Left renal pelvis (tissue), 4 donors: Measurements from ENCODE around the gene RRAD. TPM values are rescaled to one million over a fixed set of nuclear protein-coding genes. Genes with fewer than 3 reads are reported as not detected.

Source experiments
- DNase-seq, 4 donors: peaks; one replicate each; pipeline ENCODE4 v3.0.0-alpha.2; 2013; ENCODE audit warnings: low read depth in 4 of 4, low spot score in 3 of 4
- polyA plus RNA-seq, 4 donors: library from polyadenylated mRNA; unstranded; fragments of 120-200 nt; gene quantifications; one replicate each; pipeline ENCODE4 v1.2.1, GENCODE V29; 2013; ENCODE audit not compliant: insufficient read length in 4 of 4

RRAD gene
- polyA plus RNA-seq, 4 donors: 1.2 to 5.4 (median 2.1) TPM

DNA sequence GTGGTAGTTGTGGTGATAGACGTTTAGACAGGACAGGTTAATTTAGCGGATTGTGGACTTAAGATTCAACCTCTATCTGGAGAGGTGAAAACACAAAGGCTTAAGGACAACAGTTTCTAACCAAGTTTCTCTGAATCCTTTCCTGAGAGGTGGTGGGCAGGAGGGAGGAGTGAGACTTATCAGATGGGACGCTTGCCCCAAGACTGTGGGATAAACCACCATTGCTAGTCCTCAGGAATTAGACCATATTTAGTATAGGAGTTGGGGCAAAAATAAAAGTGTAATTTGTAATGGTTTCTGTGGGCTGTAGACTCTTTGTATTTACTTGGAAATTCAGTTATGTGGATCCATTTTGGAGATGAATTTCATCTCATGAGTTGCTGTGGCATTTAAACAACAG is 38.4 kb downstream of the RRAD start:
- no peak for DNase-seq

DNA sequence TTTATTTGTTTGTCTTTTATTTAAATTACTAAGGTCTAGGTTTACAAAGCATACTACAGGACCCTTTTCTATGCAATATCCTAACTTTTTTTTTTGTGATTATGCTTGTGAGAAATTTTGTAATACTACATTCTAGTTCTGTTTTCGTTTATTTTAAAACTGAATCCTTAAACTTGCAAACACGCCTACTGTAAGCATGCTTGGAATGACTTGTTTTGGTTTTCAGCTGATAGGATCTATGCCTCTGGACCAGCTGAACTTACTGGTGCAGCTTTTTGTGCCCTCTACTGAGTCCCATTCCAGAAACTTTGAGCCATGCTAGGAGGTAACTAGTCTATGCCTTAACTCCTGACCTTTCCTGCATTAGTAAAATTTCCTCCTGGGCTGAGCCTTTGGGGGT is 39.0 kb downstream of the RRAD start:
- no peak for DNase-seq

DNA sequence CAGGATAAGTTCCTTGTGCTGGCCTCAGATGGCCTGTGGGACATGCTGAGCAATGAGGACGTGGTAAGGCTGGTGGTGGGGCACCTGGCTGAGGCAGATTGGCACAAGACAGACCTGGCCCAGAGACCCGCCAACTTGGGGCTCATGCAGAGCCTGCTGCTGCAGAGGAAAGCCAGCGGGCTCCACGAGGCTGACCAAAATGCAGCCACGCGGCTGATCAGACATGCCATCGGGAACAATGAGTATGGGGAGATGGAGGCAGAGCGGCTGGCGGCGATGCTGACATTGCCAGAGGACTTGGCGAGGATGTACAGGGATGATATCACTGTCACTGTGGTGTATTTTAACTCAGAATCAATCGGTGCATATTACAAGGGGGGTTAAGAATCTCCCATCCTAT is 39.8 kb downstream of the RRAD start:
- DNase-seq: no peak

DNA sequence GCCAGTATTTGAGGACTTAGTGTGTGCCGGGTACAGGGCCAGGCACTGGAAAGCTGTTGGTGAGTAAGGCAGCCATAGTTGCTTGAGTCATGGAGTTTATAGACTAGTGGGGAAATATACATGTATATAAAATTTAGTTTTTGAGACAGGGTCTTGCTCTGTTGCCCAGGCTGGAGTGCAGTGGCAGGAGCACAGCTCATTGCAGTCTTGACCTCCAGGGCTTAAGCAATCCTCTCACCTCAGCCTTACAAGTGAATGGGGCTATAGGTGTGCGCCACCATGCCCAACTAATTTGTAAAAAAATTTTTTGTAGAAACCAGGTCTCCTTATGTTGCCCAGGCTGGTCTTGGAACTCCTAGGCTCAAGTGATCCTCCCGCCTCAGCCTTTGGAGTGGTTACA is 42.6 kb downstream of the RRAD start:
- DNase-seq: no peak

DNA sequence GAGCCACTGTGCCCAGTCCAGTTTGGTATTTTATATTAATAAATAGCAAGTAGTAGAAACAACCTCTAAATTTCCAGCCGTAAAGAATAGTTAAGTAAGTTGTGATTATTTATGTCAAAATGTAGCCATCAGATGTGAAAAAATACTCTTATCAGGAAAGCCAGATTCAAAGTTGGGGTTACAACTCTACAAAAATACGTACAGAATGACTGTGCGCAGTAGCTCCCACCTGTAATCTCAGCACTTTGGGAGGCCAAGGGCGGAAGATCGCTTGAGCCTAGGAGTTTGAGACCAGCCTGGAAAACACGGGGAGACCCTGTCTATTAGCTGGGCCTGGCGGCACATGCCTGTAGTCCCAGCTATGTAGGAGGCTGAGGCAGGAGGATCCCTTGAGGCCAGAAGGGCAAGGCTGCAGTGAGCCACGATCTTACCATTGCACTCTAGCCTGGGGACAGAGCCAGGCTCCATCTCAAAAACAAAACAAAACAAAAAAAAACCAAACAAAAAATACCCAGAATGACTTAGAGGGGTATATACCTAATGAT is 43.3 kb downstream of the RRAD start:
- no peak for DNase-seq

DNA sequence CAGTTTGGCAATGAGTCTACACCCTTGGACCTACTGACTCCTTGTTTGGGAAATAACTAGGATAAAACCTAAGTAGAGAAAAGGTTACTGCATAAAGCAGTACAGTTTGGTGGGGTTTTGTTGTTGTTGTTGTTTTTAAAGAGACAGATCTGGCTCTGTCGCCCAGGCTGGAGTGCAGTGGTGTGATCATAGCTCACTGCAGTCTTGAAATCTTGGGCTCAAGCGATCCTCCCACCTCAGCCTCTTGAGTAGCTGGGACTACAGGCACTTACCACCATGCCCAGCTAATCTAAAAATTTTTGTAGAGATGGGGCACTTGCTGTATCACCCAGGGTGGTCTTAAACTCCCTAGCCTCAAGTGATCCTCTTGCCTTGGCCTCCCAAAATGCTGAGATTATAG is 43.8 kb downstream of the RRAD start:
- no peak for DNase-seq

DNA sequence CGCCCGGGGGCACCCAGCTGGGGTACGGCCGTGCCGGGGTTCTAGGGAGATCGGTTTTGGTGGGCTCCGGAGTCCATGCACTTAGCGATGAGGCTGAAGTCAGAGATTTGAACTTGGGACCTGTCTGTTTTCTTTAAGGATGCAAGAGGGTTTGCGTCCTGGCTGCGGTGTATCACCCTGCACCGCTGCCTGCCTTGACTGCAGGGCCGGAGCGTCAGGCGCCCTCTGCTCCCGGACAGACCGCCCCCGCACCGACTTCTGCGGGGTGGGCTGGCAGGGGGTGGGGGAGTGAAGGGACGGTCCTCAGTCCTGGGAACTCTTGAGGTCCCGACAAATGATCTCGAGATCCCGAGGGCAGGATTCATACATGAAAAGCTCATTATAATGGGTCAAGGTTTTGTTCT is 44.3 kb downstream of the RRAD start:
- no peak for DNase-seq

DNA sequence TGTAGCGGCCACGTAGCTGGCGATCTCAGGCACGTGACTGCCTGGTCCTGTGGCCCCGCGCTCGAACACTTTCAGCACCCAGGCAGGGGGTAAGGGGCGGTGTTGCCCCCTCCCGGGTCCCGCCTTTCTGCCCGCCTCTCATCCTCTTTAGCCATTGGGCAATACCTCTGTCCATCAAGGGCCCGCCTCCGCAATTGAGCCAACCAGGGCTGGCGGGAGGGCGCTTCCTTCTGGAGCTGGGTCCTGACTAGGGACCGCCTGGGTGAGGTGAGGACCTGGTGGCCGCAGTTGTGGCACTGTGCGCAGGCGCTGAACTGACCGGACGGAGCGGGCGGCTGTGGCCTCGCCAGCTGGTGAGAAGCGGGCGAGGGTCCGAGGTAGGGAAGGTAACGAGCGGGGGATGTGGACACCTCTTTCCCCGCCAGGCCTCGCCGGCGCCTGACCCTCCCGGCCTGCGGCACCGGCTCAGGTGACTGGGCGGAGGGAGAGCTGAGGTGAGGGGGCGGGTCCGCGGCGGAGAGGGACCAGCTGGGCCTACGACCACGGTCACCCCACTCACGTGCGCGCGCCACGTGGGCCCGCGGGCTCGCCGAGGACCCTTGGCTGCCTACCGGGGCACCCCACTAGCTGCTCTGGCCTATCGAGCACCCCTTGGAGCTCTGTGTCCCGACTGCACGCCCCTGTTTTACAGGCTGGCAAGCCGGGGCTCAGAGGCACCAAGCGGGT is 44.9 kb downstream of the RRAD start, which contains the start of gene PDP2:
Gene PDP2 (plus strand): TSS at position 228 of the 726 bp plus-strand sequence. CDS start 3,770 bp downstream, outside the sequence.
- DNase-seq: peak; percentile 87 to 94 (median 90)

DNA sequence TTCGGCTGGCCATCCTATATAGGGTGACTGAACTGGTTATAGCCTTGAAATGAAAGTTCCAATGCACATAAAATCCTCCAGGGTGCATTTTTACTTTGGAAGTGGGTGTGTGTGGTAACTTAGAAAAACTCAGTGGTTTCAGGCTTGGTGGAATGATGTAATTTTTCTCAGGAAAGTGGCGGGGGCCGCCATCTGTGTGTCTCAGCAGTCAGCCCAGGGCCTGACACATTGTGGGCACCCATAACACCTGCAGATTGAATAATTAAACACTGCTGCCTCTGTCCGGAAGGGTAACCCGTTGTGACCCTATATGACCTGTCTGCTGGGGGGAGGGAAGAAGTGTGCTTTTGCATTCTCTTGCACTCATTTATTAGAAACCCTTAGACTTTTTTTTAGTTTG is 47.3 kb downstream of the RRAD start:
- DNase-seq: no peak

DNA sequence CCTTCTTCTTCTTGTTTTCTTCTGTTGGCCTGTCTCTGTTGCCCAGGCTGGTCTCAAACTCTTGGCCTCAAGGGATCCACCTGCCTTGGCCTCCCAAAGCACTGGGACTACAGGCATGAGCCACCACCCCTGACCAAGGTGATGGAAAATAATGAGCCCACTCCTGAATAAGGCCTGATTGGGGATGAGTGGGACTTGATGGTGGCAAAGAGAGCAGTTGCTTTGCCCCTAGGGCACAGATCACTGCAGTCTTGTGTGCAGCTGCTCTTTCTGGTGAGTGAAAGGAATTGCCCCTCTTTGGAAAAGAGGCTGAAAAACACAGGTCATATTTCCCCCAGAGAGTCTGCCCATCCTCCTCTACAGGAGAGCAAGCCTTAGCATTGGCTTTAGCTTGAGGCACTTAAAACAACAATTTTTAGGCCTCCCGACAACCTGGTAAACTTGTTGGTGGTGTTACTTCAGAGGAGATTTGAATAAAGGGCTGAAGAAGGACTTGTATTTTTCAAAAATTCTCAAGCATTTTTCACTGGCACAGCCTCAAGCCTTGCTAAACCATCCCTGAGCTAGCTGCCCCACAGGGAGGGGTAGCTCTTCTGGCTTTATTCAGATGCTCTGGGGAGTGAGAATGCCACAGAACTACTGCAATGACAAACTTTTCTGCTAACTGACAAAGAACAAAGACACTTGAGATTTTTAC is 51.1 kb downstream of the RRAD start:
- DNase-seq: no peak

DNA sequence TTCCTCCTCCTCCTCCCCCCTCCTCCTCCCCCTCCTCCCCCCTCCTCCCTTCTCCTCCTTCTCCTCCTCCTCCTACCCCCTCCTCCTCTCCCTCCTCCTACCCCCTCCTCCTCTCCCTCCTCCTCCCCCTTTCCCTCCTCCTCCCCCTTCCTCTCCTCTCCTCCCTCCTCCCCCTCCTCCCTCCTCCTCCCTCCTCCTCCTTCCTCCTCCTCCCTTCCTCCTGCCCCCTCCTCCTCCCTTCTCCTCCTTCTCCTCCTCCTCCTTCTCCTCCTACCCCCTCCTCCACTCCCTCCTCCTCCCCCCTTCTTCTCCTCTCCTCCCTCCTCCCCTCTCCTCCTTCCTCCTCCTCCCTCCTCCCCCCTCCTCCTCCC is 51.7 kb downstream of the RRAD start:
- no peak for DNase-seq

DNA sequence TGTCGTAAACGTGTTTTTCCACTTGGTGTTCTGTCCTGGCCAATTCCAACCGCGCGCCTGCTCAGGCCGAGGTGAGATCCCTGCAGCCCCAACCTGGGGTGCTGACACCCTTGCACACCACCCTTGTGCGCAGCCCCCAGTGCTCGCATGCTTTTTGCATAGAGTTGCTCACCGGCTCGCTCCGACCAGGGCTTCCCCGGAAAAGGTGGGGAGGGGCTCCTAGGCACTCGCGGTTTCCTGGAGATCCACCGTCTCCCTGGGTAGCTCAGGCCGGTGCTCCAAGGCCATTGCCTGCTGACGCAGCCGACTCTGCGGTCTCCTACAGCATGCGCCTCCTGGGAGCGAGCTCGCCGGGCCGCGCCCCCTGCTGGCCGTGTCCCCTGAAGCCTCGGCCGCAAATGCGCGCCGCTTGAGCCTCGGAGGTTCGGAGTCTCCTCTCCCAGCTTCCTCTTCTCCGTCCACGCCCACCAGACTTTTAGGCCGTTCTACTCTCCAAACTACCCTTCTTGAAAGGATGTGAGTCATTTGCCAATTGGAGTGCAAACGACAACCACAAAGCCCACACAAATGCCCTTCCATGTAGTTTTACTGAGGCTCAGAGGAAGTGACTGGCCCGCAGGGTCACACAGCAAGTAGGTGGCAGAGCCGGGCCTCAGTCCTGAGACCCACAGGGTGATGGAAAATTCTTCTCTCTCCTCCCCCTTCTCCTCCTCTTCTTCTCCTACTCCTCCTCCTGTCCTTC is 52.2 kb downstream of the RRAD start:
- DNase-seq: peak; percentile 38 to 69 (median 56)

DNA sequence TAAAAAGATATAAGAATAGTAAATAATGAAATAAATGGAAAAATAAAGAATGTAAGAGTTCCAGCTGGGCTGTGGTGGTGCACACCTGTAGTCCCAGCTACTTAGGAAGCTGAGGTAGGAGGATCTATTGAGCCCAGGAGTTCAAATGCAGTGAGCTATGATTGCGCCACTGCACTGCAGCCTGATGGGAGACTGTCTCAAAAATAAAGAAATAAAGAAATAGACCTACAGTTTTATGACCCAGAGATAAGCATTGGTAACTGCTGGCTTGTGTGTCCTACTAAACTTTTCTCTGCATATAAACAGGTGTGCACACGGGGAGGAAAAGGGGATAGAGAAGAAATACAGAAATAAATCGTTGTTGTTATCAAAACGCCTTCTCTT is 52.8 kb downstream of the RRAD start:
- no peak for DNase-seq

DNA sequence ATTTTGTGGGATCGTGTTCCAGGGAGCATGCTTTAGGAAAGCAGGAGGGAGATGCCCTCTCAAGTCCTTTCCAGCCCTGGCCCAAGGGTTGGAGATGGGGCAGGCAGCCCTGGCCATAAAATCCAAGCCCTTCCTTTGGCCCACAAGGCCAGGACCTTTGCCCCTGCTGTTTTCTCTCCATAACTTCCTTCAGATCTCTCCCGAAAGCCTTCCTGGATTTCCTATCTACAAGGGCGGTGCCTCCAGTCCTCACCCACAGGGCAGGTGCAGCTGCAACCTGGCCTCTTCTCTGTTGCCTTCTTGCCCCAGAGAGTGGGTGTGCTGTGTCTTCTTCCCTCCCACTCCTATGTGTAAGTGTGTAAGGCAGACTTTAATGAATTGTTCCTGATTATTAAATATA is 53.5 kb downstream of the RRAD start:
- no peak for DNase-seq

Other genes starting within 250 kb of the RRAD start
- 10 to 100 TPM; 21.0 to 67.0 (median 62.7) TPM for gene CMTM4, start 228.8 kb downstream of the RRAD start, polyA plus RNA-seq
- gene DYNC1LI2, start 173.9 kb downstream of the RRAD start, polyA plus RNA-seq: 100 to 1,000 TPM; 109 to 161 (median 128) TPM
- not detected for gene TERB1, start 124.0 kb downstream of the RRAD start, polyA plus RNA-seq
- gene NAE1, start 94.6 kb downstream of the RRAD start, polyA plus RNA-seq: 100 to 1,000 TPM in 1 of 4 donors, 10 to 100 TPM in 3; 62.4 to 102 (median 86.8) TPM
- under 1 TPM in 2 of 4 donors, not detected in 2; 0.29 to 0.53 TPM for gene CA7, start 81.1 kb downstream of the RRAD start, polyA plus RNA-seq
- 10 to 100 TPM in 3 of 4 donors, 1 to 10 TPM in 1; 7.7 to 16.9 (median 14.0) TPM for gene PDP2, start 45.0 kb downstream of the RRAD start, polyA plus RNA-seq
- 100 to 1,000 TPM in 3 of 4 donors, 1 to 10 TPM in 1; 4.1 to 307 (median 238) TPM for gene CDH16, start 6.7 kb downstream of the RRAD start, polyA plus RNA-seq
- gene CIAO2B, start 8.9 kb upstream of the RRAD start, polyA plus RNA-seq: 100 to 1,000 TPM in 1 of 4 donors, 10 to 100 TPM in 3; 62.2 to 102 (median 84.8) TPM
- 10 to 100 TPM; 28.7 to 48.5 (median 36.1) TPM for gene CES2, start 10.0 kb upstream of the RRAD start, polyA plus RNA-seq
- 1 to 10 TPM in 3 of 4 donors, under 1 TPM in 1; 0.74 to 3.5 (median 2.0) TPM for gene CES3, start 35.7 kb upstream of the RRAD start, polyA plus RNA-seq
- 10 to 100 TPM in 2 of 4 donors, 1 to 10 TPM in 2; 6.3 to 13.2 (median 10.3) TPM for gene CES4A, start 63.1 kb upstream of the RRAD start, polyA plus RNA-seq
- 10 to 100 TPM; 69.3 to 78.9 (median 76.2) TPM for gene CBFB, start 103.6 kb upstream of the RRAD start, polyA plus RNA-seq
- 10 to 100 TPM; 21.4 to 28.3 (median 24.6) TPM for gene PHAF1, start 184.4 kb upstream of the RRAD start, polyA plus RNA-seq
- gene B3GNT9, start 225.5 kb upstream of the RRAD start, polyA plus RNA-seq: 10 to 100 TPM in 3 of 4 donors, 1 to 10 TPM in 1; 8.5 to 40.1 (median 11.6) TPM
- gene TRADD, start 234.4 kb upstream of the RRAD start, polyA plus RNA-seq: 1 to 10 TPM; 2.9 to 7.5 (median 3.8) TPM
- gene FBXL8, start 234.4 kb upstream of the RRAD start, polyA plus RNA-seq: 1 to 10 TPM; 1.2 to 2.5 (median 1.6) TPM
- 1 to 10 TPM; 1.4 to 5.7 (median 2.3) TPM for gene HSF4, start 239.2 kb upstream of the RRAD start, polyA plus RNA-seq
- gene NOL3, start 245.0 kb upstream of the RRAD start, polyA plus RNA-seq: 1 to 10 TPM; 2.4 to 7.6 (median 4.9) TPM